Astrocyte (in vitro differentiated cells and primary cell): Measurements from ENCODE around the gene AMH.

ENCODE experiments used
- CTCF ChIP-seq: IDR thresholded peaks from 2 replicates; pipeline ENCODE4 v1.5.1; 2011; ENCODE audit warnings: low read depth, mild to moderate bottlenecking, inconsistent platforms, low read length, moderate library complexity; ENCODE audit not compliant: insufficient read depth
- EZH2 ChIP-seq: IDR thresholded peaks from 2 replicates; pipeline ENCODE4 v1.6.1; 2012; ENCODE audit warnings: mild to moderate bottlenecking, low read length, inconsistent platforms; ENCODE audit not compliant: insufficient read depth

GRCh38 chr19:2208975-2209374 is 40.1 kb upstream of the AMH start:
- TF ChIP-seq CTCF (no peak), EZH2 (no peak)
